WTC11 (cell line): ENCODE results near the gene RPL21.

Source experiments
- ETV6 ChIP-seq: sonication (generic); formaldehyde crosslinking; IDR thresholded peaks from 2 replicates; pipeline ENCODE4 v1.8.1; 2022; ENCODE audit warnings: mild to moderate bottlenecking, missing genetic modification reagents
- NR2C2 ChIP-seq: sonication (generic); formaldehyde crosslinking; IDR thresholded peaks from 2 replicates; pipeline ENCODE4 v1.8.0; 2022; ENCODE audit warnings: mild to moderate bottlenecking, missing genetic modification reagents
- USF1 ChIP-seq: sonication (generic); formaldehyde crosslinking; IDR thresholded peaks from 2 replicates; pipeline ENCODE4 v1.8.0; 2022; ENCODE audit warnings: mild to moderate bottlenecking, missing genetic modification reagents
- USF2 ChIP-seq: sonication (generic); formaldehyde crosslinking; IDR thresholded peaks from 2 replicates; pipeline ENCODE4 v1.8.1; 2023; ENCODE audit warnings: mild to moderate bottlenecking, missing genetic modification reagents, moderate library complexity
- ZNF423 ChIP-seq: fragments of 250-450 bp; sonication (Bioruptor Pico); IDR thresholded peaks from 2 replicates; pipeline ENCODE4 v2.1.2; 2022; ENCODE audit warnings: mild to moderate bottlenecking, moderate library complexity
- TF ChIP-seq, protein P1 (sequence below): fragments of 200-600 bp; IDR thresholded peaks from 2 replicates; pipeline ENCODE4 v1.8.0; 2022; ENCODE audit warnings: antibody characterized with exemption
- TF ChIP-seq, protein P2 (sequence below): sonication (generic); formaldehyde crosslinking; conservative IDR thresholded peaks from 2 replicates; pipeline ENCODE4 v1.8.1; 2022; ENCODE audit warnings: mild to moderate bottlenecking, missing genetic modification reagents
- TF ChIP-seq, protein P3 (sequence below): sonication (generic); formaldehyde crosslinking; IDR thresholded peaks from 2 replicates; pipeline ENCODE4 v1.8.1; 2022; ENCODE audit warnings: mild to moderate bottlenecking, missing genetic modification reagents, moderate library complexity, borderline replicate concordance

DNA sequence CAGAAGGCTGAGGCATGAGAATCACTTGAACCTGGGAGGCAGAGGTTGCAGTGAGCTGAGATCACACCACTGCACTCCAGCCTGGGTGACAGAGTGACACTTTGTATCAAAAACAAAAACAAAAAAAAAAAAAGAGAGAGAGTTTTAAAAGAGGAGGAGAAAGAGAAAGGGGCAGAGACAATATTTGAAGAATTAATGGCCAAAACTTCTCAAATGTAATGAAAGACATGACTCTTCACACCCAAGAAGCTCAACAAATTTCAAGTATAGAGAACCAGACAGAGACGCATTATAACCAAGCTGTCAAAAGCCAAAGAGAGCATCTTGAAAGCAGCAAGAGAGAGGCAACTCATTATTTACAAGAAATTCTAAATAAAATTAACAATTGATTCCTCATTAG, 42.8 kb upstream of the RPL21 start:
- TF ChIP-seq USF1 (no peak), NR2C2 (no peak), ETV6 (CRISPR knock-in tag) (no peak), ZNF423 (CRISPR knock-in tag) (no peak), USF2 (no peak)
- TF ChIP-seq, protein P1, sequence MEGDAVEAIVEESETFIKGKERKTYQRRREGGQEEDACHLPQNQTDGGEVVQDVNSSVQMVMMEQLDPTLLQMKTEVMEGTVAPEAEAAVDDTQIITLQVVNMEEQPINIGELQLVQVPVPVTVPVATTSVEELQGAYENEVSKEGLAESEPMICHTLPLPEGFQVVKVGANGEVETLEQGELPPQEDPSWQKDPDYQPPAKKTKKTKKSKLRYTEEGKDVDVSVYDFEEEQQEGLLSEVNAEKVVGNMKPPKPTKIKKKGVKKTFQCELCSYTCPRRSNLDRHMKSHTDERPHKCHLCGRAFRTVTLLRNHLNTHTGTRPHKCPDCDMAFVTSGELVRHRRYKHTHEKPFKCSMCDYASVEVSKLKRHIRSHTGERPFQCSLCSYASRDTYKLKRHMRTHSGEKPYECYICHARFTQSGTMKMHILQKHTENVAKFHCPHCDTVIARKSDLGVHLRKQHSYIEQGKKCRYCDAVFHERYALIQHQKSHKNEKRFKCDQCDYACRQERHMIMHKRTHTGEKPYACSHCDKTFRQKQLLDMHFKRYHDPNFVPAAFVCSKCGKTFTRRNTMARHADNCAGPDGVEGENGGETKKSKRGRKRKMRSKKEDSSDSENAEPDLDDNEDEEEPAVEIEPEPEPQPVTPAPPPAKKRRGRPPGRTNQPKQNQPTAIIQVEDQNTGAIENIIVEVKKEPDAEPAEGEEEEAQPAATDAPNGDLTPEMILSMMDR, result no peak
- TF ChIP-seq, protein P2, sequence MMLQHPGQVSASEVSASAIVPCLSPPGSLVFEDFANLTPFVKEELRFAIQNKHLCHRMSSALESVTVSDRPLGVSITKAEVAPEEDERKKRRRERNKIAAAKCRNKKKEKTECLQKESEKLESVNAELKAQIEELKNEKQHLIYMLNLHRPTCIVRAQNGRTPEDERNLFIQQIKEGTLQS (CRISPR knock-in tag), result no peak
- TF ChIP-seq, protein P3, sequence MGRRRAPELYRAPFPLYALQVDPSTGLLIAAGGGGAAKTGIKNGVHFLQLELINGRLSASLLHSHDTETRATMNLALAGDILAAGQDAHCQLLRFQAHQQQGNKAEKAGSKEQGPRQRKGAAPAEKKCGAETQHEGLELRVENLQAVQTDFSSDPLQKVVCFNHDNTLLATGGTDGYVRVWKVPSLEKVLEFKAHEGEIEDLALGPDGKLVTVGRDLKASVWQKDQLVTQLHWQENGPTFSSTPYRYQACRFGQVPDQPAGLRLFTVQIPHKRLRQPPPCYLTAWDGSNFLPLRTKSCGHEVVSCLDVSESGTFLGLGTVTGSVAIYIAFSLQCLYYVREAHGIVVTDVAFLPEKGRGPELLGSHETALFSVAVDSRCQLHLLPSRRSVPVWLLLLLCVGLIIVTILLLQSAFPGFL (CRISPR knock-in tag), result no peak
